GM06990 (cell line): Measurements from ENCODE around the gene AATK.

Experiments used
- DNase-seq: peaks from one replicate; pipeline ENCODE4 v3.0.0-alpha.2; 2011; ENCODE audit not compliant: insufficient read length; ENCODE audit errors: extremely low read depth
- H3K27me3 ChIP-seq: replicated peaks from 2 replicates; pipeline ENCODE4 v1.6.0; 2011; ENCODE audit warnings: low read length; ENCODE audit not compliant: control insufficient read depth, insufficient read depth
- H3K36me3 ChIP-seq: 2 replicates; pipeline ENCODE4 v1.5.1; 2011; ENCODE audit warnings: low read length; ENCODE audit not compliant: control insufficient read depth, insufficient read depth
- H3K4me3 ChIP-seq: replicated peaks from 2 replicates; pipeline ENCODE4 v1.5.1; 2011; ENCODE audit warnings: low read depth, mild to moderate bottlenecking, control low read depth, low read length
- CTCF ChIP-seq: IDR thresholded peaks from 2 replicates; pipeline ENCODE4 v1.5.1; 2011; ENCODE audit warnings: low read length, control low read depth, mild to moderate bottlenecking, inconsistent platforms; ENCODE audit not compliant: insufficient read depth, poor library complexity, severe bottlenecking

Gene AATK

GRCh38 chr17:81188491-81188840, 22.4 kb upstream of the AATK start:
- Histone ChIP-seq H3K27me3 (no peaks in the 10 kb centered on the region), H3K36me3 (peaks cover 8% of the 10 kb centered on the region), H3K4me3 (no peak overlapping the region)
- no peak for DNase-seq
- no peak for TF ChIP-seq CTCF

GRCh38 chr17:81187586-81188490, 21.8 kb upstream of the AATK start:
- Histone ChIP-seq H3K27me3 (no peaks in the 10 kb centered on the region), H3K4me3 (no peak overlapping the region), H3K36me3 (peaks cover 8% of the 10 kb centered on the region)
- no peak for DNase-seq
- TF ChIP-seq CTCF: no peak

- Histone ChIP-seq H3K36me3 (peaks cover 8% of the 10 kb centered on the region), H3K4me3 (no peak overlapping the region), H3K27me3 (no peaks in the 10 kb centered on the region)
- DNase-seq: no peak
- TF ChIP-seq CTCF: no peak
Measured at GRCh38 chr17:81187120-81187519, 21.1 kb upstream of the AATK start.

GRCh38 chr17:81186203-81186602, 20.2 kb upstream of the AATK start:
- Histone ChIP-seq H3K27me3 (no peaks in the 10 kb centered on the region), H3K4me3 (no peak overlapping the region), H3K36me3 (peaks cover 8% of the 10 kb centered on the region)
- no peak for DNase-seq
- no peak for TF ChIP-seq CTCF

- peaks cover 3% of the 10 kb centered on the region for H3K36me3 ChIP-seq
- DNase-seq: no peak
- no peaks in the 10 kb centered on the region for H3K27me3 ChIP-seq
- no peak overlapping the region for H3K4me3 ChIP-seq
- no peak for TF ChIP-seq CTCF
Measured at GRCh38 chr17:81184555-81184954, 18.5 kb upstream of the AATK start.
